WTC11 (cell line): ENCODE data around the gene TOX2.

Experiments used
- CTCF ChIP-seq: fragments of 200-600 bp; IDR thresholded peaks from 2 replicates; pipeline ENCODE4 v1.8.0; 2022; ENCODE audit warnings: antibody characterized with exemption
- IRF2 ChIP-seq: sonication (generic); formaldehyde crosslinking; IDR thresholded peaks from 2 replicates; pipeline ENCODE4 v1.8.0; 2022; ENCODE audit warnings: low read depth, missing genetic modification reagents, borderline replicate concordance
- MAX ChIP-seq: sonication (generic); formaldehyde crosslinking; IDR thresholded peaks from 2 replicates; pipeline ENCODE4 v1.8.0; 2022; ENCODE audit warnings: mild to moderate bottlenecking, missing genetic modification reagents
- TF ChIP-seq, protein P1 (sequence below): sonication (generic); formaldehyde crosslinking; conservative IDR thresholded peaks from 2 replicates; pipeline ENCODE4 v1.8.1; 2022; ENCODE audit warnings: mild to moderate bottlenecking, missing genetic modification reagents

- no peak for TF ChIP-seq CTCF
- no peak for TF ChIP-seq MAX
- TF ChIP-seq IRF2 = no peak
- TF ChIP-seq, protein P1, sequence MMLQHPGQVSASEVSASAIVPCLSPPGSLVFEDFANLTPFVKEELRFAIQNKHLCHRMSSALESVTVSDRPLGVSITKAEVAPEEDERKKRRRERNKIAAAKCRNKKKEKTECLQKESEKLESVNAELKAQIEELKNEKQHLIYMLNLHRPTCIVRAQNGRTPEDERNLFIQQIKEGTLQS (CRISPR knock-in tag) = no peak
These were observed 137.0 kb downstream of the TOX2 start for GRCh38 chr20:44051661-44052000.
